ENCODE data around the gene LSM7. TPM values are rescaled to one million over a fixed set of nuclear protein-coding genes. Genes with fewer than 3 reads are reported as not detected.

The LSM7 gene
- total RNA-seq, 1 donor from 2014 or later: 58.2 TPM

GRCh38 chr19:2336528-2337328 lies 8.3 kb upstream of the LSM7 start:
- Histone ChIP-seq H3K27ac (no peak overlapping the region), H3K36me3 (peaks cover 16% of the 10 kb centered on the region), H3K4me3 (no peak overlapping the region), H3K27me3 (ENCODE audit: low read depth) (no peaks in the 10 kb centered on the region), H3K9me3 (no peaks in the 10 kb centered on the region), H3K4me1 (peaks cover 18% of the 10 kb centered on the region)
- intact Hi-C loops (cut with DNase I): no loop called here
- DNase-seq: no peak
- TF ChIP-seq CTCF (IDR thresholded peaks at IDR 0.05): no peak
- ATAC-seq: no peak

- Histone ChIP-seq H3K4me3 (no peak overlapping the region), H3K27me3 (ENCODE audit: low read depth) (no peaks in the 10 kb centered on the region), H3K4me1 (peaks cover 23% of the 10 kb centered on the region), H3K36me3 (peaks cover 8% of the 10 kb centered on the region), H3K27ac (no peak overlapping the region), H3K9me3 (no peaks in the 10 kb centered on the region)
- intact Hi-C loops (cut with DNase I): no loop called here
- no peak for TF ChIP-seq CTCF (IDR thresholded peaks at IDR 0.05)
- no peak for ATAC-seq
- no peak for DNase-seq
Measured at GRCh38 chr19:2335848-2336247, 7.5 kb upstream of the LSM7 start.

GRCh38 chr19:2334986-2335846 lies 6.8 kb upstream of the LSM7 start:
- Histone ChIP-seq H3K4me3 (no peak overlapping the region), H3K36me3 (peaks cover 3% of the 10 kb centered on the region), H3K27ac (no peak overlapping the region), H3K9me3 (no peaks in the 10 kb centered on the region), H3K27me3 (ENCODE audit: low read depth) (no peaks in the 10 kb centered on the region), H3K4me1 (peaks cover 23% of the 10 kb centered on the region)
- intact Hi-C loops (cut with DNase I): no loop called here
- ATAC-seq: no peak
- no peak for TF ChIP-seq CTCF (IDR thresholded peaks at IDR 0.05)
- DNase-seq: no peak

GRCh38 chr19:2334426-2334825 lies 6.0 kb upstream of the LSM7 start:
- H3K27ac ChIP-seq: no peak overlapping the region
- intact Hi-C loops (cut with DNase I): no loop called here
- no peak for DNase-seq

GRCh38 chr19:2333807-2334211 lies 5.4 kb upstream of the LSM7 start:
- intact Hi-C loops (cut with DNase I): no loop called here
- no peaks in the 10 kb centered on the region for H3K27me3 ChIP-seq (ENCODE audit: low read depth)
- no peak for TF ChIP-seq CTCF (IDR thresholded peaks at IDR 0.05)
- H3K4me3 ChIP-seq: no peak overlapping the region
- H3K36me3 ChIP-seq: no peaks in the 10 kb centered on the region
- no peak for DNase-seq
- no peaks in the 10 kb centered on the region for H3K9me3 ChIP-seq
- H3K27ac ChIP-seq: no peak overlapping the region
- H3K4me1 ChIP-seq: peaks cover 35% of the 10 kb centered on the region
- no peak for ATAC-seq

More at GRCh38 chr19:2334426-2334825, 6.0 kb upstream of the LSM7 start:
- H3K4me3 ChIP-seq: no peak overlapping the region
- no peaks in the 10 kb centered on the region for H3K27me3 ChIP-seq (ENCODE audit: low read depth)
- no peak for ATAC-seq
- peaks cover 31% of the 10 kb centered on the region for H3K4me1 ChIP-seq
- no peaks in the 10 kb centered on the region for H3K36me3 ChIP-seq
- no peaks in the 10 kb centered on the region for H3K9me3 ChIP-seq
- no peak for TF ChIP-seq CTCF (IDR thresholded peaks at IDR 0.05)

Measured in lower lobe of right lung (tissue), 2 donors.